Panc1 (cell line): Measurements from ENCODE around the gene ABTB2. TPM values are rescaled to one million over a fixed set of nuclear protein-coding genes. Genes with fewer than 3 reads are reported as not detected.

Experiments used
- ATAC-seq: fragments of 200-7000 bp; cut with Tn5 transposase; 2 replicates; pipeline ENCODE4 v1.9.1; 2020; ENCODE audit warnings: mild to moderate bottlenecking, moderate library complexity
- BruUV-seq: library from RNA; stranded (reverse); fragments of 400-500 nt; replicated peaks from 2 replicates; lab custom pipeline; 2021; lab: Mats Ljungman, UMichigan
- CTCF ChIA-PET: fragments of 300-600 bp; sonication (Branson Sonifier 250); formaldehyde crosslinking; loops from one replicate; lab custom pipeline; 2022; ENCODE audit warnings: antibody characterized with exemption; lab: Charles Lee
- POLR2A ChIA-PET: fragments of 300-600 bp; sonication (Branson Sonifier 250); formaldehyde crosslinking; loops from one replicate; lab custom pipeline; 2022; ENCODE audit warnings: antibody characterized with exemption; lab: Charles Lee
- DNase-seq: peaks from one replicate; pipeline ENCODE4 v3.0.0-alpha.2; 2010; ENCODE audit warnings: low read depth, low spot score
- H3K27ac ChIP-seq: 2 replicates; pipeline ENCODE4 v1.5.1; 2011; ENCODE audit warnings: mild to moderate bottlenecking, low read length, inconsistent platforms
- H3K27me3 ChIP-seq: fragments of 200-500 bp; sonication (Bioruptor generic); 2 replicates; pipeline ENCODE4 v1.6.0; 2014; ENCODE audit warnings: low read length, inconsistent platforms; ENCODE audit not compliant: control insufficient read depth, insufficient read depth
- H3K36me3 ChIP-seq: fragments of 200-500 bp; sonication (Bioruptor generic); 2 replicates; pipeline ENCODE4 v1.5.1; 2014; ENCODE audit warnings: inconsistent platforms, mild to moderate bottlenecking, low read length, moderate library complexity; ENCODE audit not compliant: control insufficient read depth, insufficient read depth
- H3K4me1 ChIP-seq: 2 replicates; pipeline ENCODE4 v1.5.1; 2011; ENCODE audit warnings: inconsistent platforms, mild to moderate bottlenecking, low read length, moderate library complexity; ENCODE audit not compliant: control insufficient read depth, insufficient read depth
- H3K4me3 ChIP-seq, 2 experiments: 2 replicates each; pipeline ENCODE4 v1.5.1; 2011 to 2012; ENCODE audit warnings: low read depth in 2 of 2, low read length in 2 of 2, mild to moderate bottlenecking in 2 of 2, inconsistent platforms in 1 of 2, moderate library complexity in 1 of 2
- H3K9me3 ChIP-seq: fragments of 200-500 bp; sonication (Bioruptor generic); 2 replicates; pipeline ENCODE4 v1.5.1; 2014; ENCODE audit warnings: low read depth, mild to moderate bottlenecking, inconsistent platforms, low read length, moderate library complexity; ENCODE audit not compliant: control insufficient read depth, insufficient read depth
- CTCF ChIP-seq: fragments of 450-650 bp; IDR thresholded peaks from 2 replicates; pipeline ENCODE4 v1.5.1; 2017; ENCODE audit warnings: mild to moderate bottlenecking
- POLR2AphosphoS5 ChIP-seq: IDR thresholded peaks from 2 replicates; pipeline ENCODE4 v1.6.1; 2012; ENCODE audit warnings: mild to moderate bottlenecking, low read depth, low read length, moderate library complexity
- SIN3A ChIP-seq: IDR thresholded peaks from 2 replicates; pipeline ENCODE4 v1.6.1; 2012; ENCODE audit warnings: low read depth, mild to moderate bottlenecking, low read length, moderate library complexity, borderline replicate concordance; ENCODE audit not compliant: insufficient read depth
- TCF7L2 ChIP-seq: IDR thresholded peaks from 2 replicates; pipeline ENCODE4 v1.6.1; 2011; ENCODE audit warnings: mild to moderate bottlenecking, low read depth, low read length, inconsistent platforms
- in situ Hi-C: cut with HindIII; loops from 2 replicates; pipeline ENCODE4 v1.10.0; 2016; ENCODE audit warnings: low sequenced_read_pairs, low pct_unique_long_range_greater_than_20kb
- intact Hi-C: fragments of 100-400 bp; cut with micrococcal nuclease; formaldehyde crosslinking; loops from one replicate; pipeline ENCODE4 v1.10.0; 2022; ENCODE audit not compliant: unreplicated experiment
- total RNA-seq: library from RNA; stranded (reverse); gene quantifications from one replicate; pipeline ENCODE4 v1.2.1, GENCODE V29; 2021; ENCODE audit not compliant: unreplicated experiment
- TF ChIP-seq, protein P1 (sequence below), 2 experiments: IDR thresholded peaks; 2 replicates each; pipeline ENCODE4 v1.6.1; 2011 to 2012; ENCODE audit warnings: low read depth in 2 of 2, control low read depth in 1 of 2, low read length in 1 of 2, mild to moderate bottlenecking in 1 of 2, moderate library complexity in 1 of 2; ENCODE audit not compliant: insufficient read depth in 1 of 2

Gene ABTB2
- total RNA-seq, 1 experiment from 2014 or later, result 22.7 TPM

GRCh38 chr11:34226210-34226609 lies 131.6 kb downstream of the ABTB2 start:
- CTCF ChIA-PET, result interaction anchor here (0.5 kb wide), 1 partner anchor 139 kb away, joined by 7 read pairs; no protein-coding TSS in a partner anchor
- Histone ChIP-seq H3K9me3 (no peaks in the 10 kb centered on the region), H3K27me3 (no peaks in the 10 kb centered on the region), H3K4me3 (no peak overlapping the region), H3K4me1 (peaks cover 22% of the 10 kb centered on the region), H3K27ac (peak overlapping the region; percentile 45; the same call in 1 of the 2 replicates), H3K36me3 (no peaks in the 10 kb centered on the region)
- no TSS peak for BruUV-seq
- POLR2A ChIA-PET, result no interaction called here
- in situ Hi-C loops, result no loop called here
- intact Hi-C loops, result no loop called here
- no peak for DNase-seq
- peak; percentile 15; the same call in 1 of the 2 replicates for ATAC-seq
- TF ChIP-seq, protein P1, sequence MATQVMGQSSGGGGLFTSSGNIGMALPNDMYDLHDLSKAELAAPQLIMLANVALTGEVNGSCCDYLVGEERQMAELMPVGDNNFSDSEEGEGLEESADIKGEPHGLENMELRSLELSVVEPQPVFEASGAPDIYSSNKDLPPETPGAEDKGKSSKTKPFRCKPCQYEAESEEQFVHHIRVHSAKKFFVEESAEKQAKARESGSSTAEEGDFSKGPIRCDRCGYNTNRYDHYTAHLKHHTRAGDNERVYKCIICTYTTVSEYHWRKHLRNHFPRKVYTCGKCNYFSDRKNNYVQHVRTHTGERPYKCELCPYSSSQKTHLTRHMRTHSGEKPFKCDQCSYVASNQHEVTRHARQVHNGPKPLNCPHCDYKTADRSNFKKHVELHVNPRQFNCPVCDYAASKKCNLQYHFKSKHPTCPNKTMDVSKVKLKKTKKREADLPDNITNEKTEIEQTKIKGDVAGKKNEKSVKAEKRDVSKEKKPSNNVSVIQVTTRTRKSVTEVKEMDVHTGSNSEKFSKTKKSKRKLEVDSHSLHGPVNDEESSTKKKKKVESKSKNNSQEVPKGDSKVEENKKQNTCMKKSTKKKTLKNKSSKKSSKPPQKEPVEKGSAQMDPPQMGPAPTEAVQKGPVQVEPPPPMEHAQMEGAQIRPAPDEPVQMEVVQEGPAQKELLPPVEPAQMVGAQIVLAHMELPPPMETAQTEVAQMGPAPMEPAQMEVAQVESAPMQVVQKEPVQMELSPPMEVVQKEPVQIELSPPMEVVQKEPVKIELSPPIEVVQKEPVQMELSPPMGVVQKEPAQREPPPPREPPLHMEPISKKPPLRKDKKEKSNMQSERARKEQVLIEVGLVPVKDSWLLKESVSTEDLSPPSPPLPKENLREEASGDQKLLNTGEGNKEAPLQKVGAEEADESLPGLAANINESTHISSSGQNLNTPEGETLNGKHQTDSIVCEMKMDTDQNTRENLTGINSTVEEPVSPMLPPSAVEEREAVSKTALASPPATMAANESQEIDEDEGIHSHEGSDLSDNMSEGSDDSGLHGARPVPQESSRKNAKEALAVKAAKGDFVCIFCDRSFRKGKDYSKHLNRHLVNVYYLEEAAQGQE (IDR thresholded peaks at IDR 0.05; ENCODE audit: insufficient read depth in 1 of 2, low read depth in 2 of 2, low read length in 1 of 2), result no peak
- TF ChIP-seq SIN3A (no peak), TCF7L2 (no peak), POLR2AphosphoS5 (no peak), CTCF (no peak)

- POLR2A ChIA-PET, result no interaction called here
- BruUV-seq, result no TSS peak
- Histone ChIP-seq H3K27ac (no peak overlapping the region), H3K4me3 (no peak overlapping the region), H3K9me3 (no peaks in the 10 kb centered on the region), H3K4me1 (peaks cover 23% of the 10 kb centered on the region), H3K27me3 (no peaks in the 10 kb centered on the region), H3K36me3 (no peaks in the 10 kb centered on the region)
- in situ Hi-C loops (no loop called here), intact Hi-C loops (no loop called here)
- DNase-seq (no peak), ATAC-seq (no peak)
- TF ChIP-seq TCF7L2, result no peak
- no peak for TF ChIP-seq CTCF
- TF ChIP-seq, protein P1 (IDR thresholded peaks at IDR 0.05; ENCODE audit: insufficient read depth in 1 of 2, low read depth in 2 of 2, low read length in 1 of 2), result no peak
- TF ChIP-seq SIN3A, result no peak
- no peak for TF ChIP-seq POLR2AphosphoS5
- CTCF ChIA-PET, result interaction anchor here (1.1 kb wide), 1 partner anchor 51 kb away, joined by 4 read pairs; no protein-coding TSS in a partner anchor
Measured at GRCh38 chr11:34225091-34225490, 132.7 kb downstream of the ABTB2 start.
